ENCODE data around the gene PPP6C.
"Not testable (repeated sequence)": the region's sequence is repeated elsewhere in the genome, so short reads cannot be mapped to it uniquely, and the experiment has no call there.

PPP6C gene

DNA sequence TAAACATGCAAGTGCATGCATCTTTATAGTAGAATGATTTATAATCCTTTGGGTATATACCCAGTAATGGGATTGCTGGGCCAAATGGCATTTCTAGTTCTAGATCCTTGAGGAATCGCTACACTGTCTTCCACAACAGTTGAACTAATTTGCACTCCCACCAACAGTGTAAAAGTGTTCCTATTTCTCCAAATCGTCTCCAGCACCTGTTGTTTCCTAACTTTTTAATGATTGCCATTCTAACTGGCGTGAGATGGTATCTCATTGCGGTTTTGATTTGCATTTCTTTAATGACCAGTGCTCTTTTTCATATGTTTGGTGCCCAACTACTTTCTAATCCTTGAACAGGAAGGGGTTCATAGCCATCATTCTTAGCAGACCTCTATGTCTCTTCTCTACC is 7.8 kb downstream of the PPP6C start:
- DNase-seq = not testable (repeated sequence)

DNA sequence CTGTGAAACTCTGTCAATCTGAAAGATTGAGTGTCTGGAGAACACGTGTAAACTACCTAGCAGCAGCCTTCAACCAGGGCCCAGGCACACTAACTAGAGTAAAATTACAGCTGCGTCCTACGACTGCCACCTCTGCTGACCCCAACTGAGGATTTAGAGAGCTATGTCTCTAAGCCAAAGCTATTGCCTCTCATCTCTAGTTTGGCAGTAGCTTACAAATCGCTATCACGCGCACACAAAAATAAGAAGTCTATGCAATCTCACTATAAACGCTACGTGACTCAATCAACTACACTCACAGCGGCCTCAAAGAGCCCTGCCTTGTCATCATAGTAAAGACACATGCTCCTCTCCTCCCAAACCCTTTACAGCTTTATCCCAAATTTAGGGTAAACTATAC is 8.7 kb downstream of the PPP6C start:
- no peak for DNase-seq

DNA sequence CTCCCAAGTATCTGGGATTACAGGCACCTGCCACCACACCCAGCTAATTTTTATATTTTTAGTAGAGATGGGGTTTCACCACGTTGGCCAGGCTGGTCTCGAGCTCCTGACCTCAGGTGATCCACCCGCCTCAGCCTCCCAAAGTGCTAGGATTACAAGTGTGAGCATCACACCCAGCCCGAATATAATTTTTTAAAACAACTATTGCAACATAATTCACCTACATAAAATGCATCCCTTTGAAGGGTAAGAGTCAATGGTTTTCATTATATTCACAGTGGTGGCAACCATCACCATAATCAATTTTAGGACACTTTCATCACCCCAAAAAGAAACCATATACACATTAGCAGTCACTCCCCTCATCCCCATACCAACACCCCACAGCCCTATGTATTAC is 9.8 kb downstream of the PPP6C start:
- not testable (repeated sequence) for DNase-seq

DNA sequence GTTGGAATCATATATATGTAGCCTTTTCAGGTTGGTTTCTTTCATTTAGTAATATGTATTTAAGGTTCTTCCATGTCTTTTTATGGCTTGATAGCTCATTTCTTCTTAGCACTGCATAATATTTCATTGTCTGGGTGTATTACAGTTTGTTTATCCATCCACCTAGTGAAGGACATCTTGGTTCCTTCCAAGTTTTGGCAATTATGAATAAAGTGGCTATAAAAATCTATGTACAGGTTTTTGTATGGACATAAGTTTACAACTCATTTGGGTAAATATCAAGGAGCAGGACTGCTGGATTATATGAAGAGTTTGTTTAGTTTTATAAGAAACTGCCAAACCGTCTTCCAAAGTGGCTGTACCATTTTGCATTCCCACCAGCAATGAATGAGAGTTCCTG is 11.7 kb downstream of the PPP6C start:
- no peak for DNase-seq

DNA sequence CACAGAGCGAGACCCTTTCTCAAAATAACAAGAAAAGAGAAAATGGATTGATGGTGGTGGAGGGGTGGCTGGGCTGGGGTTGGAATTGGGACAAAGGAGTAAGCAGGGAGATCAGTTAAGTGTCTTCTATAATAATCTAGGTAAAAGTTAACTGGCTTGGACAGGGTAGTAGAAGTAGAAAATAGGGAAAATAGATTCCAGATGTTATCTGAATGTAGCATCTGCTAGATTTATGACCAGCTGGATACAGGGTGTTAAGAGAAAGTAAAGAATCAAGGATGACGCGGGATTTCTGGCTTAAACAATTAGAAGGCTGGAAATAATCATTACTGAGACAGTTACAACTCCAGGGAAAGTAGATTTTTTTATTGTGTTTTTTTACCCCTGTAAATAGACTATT is 13.0 kb downstream of the PPP6C start:
- no peak for DNase-seq

DNA sequence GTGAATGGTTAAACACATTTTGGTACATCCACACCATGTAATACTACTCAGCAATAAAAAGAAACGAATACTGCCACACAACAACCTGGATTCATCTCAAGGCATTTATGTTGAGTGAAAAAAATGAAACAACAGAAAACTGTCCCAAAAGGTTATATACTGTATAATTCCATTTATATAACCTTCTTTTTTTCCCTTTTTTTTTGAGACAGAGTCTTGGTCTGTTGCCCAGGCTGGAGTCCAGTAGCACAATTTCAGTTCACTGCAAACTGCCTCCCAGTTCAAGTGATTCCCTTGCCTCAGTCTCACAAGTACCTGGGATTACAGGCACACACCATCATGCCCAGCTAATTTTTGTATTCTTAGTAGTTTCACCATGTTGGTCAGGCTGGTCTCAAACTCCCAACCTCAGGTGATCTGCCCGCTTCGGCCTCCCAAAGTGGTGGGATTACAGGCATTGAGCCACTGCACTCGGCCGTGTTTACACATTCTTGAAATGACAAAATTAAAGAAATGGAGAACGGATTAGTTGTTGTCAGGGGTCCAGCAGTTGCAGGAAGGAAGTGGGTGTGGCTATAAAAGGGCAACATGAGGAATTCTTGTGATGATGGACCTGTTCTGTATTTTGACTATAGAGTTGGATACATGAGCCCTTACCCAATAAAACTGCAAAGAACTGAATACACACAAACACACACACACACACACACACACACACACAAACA is 17.4 kb downstream of the PPP6C start:
- peak; percentile 16 for DNase-seq

DNA sequence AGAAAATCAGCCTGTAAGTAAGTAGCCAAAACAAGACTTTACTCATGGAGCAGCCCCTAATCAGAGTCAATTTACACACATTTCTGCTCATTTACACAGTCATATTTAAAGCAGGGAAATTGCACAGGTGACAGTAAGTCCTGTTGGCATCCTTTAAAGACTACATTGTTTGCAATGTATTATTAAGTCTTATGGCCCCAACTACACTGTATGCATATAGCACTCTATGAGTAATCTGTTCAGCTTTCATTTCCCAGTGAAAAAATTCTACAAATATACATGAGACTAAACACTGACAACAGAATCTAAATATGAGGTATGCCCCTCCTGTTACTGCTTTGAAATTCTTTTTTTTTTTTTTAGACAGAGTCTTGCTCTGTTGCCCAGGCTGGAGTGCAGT is 19.7 kb downstream of the PPP6C start:
- no peak for DNase-seq

DNA sequence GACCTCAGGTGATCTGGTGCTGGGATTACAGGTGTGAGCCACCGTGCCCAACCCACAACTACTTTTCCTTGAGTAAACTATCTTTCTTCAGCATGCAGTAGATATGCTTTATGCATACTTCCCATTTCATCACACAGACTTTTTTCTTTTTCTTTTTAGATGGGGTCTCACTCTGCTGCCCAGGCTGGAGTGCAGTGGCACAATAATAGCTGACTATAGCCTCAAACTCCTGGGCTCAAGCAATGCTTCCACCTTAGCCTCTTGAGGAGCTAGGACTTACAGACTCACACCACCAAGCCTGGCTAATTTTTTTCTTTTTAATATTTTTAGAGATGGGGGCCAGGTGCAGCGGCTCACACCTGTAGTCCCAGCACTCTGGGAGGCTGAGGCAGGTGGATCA is 22.8 kb downstream of the PPP6C start:
- DNase-seq = no peak

DNA sequence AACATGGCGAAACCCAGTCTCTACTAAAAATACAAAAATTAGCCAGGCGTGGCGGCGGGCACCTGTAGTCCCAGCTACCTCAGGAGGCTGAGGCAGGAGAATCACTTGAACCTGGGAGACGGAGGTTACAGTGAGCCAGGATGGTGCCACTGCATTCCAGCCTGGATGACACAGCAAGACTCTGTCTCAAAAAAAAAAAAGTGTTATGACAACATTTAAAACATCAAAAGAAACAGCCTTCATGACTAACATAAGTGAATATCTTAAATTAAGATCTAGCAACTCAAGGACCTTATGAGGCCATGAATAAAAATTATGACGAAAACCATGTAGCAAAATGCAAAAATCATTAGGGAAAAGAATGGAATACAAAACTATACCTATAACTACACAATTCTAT is 26.7 kb downstream of the PPP6C start:
- DNase-seq = not testable (repeated sequence)

DNA sequence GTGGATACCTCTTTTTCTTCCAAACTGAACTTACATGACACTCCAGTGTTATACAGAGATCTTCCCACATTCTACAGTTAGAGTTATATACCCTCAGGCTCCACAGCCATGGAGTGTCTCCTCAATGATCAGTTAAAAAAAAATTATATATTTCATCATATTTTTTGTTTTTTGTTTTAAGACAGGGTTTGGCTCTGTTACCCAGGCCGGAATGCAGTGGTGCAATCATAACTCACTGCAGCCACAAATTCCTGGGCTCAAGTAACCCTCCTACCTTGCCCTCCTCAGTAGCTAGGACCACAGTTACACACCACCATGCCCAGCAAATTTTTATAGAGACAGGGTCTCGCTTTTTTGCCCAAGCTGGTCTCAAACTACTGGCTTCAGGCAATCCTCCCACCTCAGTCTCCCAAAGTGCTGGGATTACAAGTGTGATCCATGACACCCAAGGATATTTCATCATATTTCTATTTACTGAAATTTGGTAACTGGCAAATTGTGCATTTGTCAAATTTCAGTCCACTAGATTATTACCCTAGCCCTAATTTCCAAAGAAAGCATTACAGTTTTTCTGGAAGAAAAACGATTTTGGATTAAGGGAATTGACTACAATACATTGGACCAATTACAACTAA is 28.2 kb downstream of the PPP6C start:
- no peak for DNase-seq

DNA sequence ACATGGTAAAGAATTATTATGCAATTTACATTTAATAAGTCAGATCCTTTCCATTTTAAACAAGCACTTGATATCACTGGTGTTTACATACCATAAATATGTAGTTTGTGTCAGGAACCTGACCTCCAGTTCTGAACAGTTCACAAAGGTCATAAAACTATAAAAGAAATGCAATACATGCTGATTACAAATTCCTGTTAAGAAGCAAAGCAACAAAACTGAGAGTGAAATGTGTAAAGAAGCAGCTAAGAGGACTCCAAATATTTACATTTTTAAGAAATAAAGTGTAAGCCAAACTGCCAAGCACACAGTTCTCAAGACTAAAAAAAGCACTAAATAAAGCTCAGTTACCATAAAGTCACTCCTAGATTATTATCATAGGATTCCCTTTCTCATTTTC is 28.9 kb downstream of the PPP6C start:
- no peak for DNase-seq

DNA sequence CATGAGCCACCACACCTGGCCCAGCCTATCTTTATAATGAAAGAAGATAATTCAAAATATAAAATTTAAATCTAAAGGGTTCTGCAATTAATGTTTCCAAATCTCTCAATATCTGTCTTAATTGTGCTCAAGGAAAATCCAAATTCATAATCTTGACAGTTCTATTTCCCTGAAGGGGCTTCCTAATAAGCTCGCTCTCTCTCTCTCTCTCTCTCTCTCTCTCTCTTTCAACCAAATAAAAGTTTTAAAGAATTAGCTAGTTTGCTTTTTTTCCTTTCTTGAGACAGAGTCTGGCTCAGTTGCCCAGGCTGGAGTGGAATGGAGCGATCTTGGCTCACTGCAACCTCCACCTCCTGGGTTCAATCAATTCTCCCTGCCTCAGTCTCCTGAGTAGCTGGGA is 33.1 kb downstream of the PPP6C start:
- DNase-seq = no peak

DNA sequence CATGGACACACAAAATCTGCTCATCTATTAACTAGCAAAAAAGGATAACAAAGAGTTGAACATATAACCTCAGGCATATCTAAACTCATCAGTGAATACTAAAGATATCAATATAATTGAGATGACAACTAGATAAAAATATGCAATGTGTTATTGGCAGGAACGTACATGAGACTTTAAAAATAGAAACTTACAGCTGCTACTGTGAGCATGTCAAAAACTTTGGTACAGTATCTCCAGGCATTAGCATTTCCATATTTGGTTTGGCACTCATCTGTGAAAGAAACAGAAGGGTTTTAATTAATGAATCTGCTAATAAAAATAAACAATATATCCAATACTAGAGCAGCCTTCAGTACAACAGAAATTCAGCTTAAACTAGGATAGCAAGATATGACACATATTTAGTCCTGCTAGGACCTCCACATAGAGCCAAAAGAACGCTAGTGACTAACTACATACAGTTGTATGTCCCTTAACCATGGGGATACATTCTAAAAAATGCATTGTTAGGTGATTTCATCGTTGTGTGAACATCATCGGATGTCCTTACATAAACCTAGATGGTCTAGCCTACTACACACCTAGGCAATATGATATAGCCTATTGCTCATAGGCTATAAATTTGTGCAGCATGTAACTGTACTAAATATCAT is 35.8 kb downstream of the PPP6C start:
- DNase-seq = no peak

DNA sequence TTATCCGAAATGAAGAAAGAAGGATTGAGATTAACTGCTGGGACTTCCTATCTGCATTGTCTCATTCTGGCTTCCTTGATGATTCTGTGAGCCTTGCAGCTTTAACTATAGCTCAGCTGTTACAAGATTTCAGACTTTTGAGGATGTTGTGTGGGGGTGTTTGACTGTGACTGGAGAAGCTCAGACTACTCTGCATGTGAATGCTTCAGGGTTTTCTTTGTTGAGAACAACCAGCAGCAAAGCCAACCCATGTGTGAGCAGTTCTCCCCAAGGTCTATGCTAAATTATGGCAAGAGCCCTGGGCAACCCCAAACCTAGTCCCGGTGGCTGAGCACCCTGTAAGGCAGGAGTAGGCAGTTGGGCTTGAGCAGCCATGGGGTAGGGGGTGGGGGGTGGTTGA is 37.9 kb downstream of the PPP6C start:
- DNase-seq = no peak

DNA sequence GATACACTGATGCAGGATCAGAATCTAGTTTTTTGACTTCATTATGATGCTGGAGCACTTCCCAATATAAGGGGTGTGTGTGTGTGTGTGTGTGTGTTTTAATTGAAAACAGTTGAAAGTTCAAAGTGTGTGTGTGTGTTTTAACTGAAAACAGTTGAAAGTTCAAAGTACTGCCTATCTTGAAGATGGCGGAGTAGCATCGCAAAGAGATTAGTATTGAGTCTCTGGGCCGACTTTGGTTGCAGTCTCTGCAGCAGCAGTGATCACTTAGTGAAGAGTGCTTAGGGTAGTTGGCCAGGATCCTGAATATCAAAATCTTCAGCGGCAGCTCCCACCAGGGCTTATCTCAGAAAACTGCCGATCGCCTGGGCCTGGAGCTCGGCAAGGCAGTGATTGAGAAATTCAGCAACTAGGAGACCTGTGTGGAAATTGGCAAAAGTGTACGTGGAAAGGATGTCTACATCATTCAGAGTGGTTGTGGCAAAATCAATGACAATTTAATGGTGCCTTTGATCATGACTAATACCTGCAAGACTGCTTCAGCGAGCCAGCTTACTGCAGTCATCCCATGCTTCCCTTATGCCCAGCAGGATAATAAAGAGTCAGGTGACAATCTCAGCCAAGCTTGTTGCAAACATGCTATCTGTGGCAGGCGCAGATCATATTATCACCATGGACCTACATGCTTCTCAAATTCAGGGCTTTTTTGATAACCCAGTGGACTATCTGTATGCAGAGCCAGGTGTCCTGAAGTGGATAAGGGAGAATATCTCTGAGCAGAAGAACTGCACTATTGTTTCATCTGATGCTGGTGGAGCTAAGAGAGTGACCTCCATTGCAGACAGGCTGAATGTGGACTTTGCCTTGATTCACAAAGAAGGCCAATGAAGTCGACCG is 39.0 kb downstream of the PPP6C start:
- no peak for DNase-seq

DNA sequence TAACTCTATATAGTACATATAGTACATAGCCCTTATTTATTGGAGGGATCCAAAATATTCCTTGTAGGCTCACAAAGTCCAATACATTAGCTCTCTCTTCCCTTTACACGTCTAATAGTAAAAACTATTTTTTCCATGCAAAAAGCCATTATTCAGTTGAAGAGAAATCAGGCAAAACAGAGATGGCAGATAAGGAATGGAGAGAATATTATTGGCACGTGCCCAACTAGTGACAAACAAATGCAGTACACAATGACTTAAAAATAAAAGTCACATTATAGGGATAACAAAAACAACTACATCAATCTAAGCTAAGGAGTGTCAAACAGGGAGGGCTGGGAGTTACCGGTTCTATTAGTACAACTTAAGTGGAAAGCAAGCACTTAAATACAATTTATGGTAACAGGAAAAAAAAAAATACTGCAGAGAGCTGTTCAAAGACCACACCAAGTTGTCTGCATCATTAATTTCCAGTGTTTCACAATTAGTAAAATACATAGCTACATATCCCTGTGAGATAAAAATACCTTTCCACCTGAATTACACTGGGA is 42.1 kb downstream of the PPP6C start:
- no peak for DNase-seq

DNA sequence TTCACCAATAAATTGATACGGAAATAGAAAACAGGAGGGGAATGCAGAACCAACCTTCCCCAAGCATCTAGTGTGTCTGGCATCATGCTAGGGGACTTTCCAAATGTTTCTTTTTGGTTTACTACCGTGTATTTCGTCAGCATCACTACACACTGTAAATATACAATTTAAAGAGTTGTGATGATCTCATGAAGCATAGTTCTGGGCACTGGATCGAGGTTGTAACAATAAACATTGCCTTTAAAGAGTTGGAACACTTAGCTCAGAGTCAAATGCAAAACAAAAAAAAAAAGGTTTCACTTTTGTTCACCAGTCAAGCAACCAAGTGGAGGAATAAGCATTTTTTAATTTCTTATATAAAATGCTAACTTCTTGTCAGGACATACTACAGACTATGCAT is 43.4 kb downstream of the PPP6C start:
- peak; percentile 28 for DNase-seq

DNA sequence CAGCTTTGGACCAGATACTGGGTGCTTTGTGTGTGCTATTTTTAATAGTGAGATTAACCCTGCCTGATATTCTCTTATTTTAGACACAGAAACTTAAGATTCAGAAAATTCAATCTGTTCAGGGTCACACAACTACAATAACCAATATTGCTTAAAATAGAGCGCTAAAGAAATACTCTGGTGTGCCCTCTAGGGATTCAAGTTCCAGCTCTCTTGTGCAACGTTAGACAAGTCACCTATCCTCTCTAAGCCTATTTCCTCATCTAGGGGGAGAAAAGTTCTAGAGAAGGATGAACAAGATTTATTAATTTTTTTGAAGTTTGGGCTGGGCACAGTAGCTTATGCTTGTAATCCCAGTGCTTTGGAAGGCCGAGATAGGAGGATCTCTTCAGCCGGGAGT is 44.2 kb downstream of the PPP6C start:
- DNase-seq = no peak

DNA sequence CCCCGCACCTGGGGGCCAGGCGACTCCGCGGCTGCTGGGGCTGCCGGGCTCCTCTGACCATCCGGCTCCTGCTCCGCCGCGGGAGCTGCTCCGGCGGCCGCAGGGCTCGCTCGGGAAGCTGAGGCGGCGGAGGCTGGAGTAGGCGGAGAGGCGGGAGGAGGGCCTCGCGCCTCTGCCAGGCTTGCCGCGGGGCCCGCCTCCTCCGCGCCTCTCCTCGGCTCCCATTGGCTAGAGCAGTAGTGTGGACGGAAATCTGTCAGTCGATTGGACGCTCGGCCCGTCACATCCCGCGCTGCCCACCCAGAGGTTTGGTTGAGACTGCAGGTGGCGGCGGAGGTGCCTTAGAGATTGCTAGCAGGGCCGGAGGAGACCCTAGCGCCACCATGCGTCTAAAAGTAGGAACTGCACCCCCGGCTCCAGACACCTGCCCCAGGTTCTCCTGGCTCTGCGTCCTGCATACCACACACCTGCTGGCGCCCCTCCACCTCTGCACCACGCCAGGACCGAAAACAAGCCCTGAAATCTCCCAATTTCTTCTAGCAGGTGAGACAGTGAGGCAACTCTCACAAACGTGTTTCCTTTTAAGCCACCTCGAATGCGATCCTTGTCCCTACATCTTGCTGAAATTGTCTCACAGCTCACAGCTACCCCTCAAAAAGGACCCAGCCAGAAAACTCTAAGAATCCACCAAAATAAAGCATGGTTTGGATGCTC is 46.1 kb downstream of the PPP6C start, which contains the start of gene SCAI:
Gene SCAI (minus strand): TSS at position 152 of the 714 bp plus-strand sequence. CDS start 91 bp downstream, at position 61.
- peak; percentile 99 for DNase-seq

DNA sequence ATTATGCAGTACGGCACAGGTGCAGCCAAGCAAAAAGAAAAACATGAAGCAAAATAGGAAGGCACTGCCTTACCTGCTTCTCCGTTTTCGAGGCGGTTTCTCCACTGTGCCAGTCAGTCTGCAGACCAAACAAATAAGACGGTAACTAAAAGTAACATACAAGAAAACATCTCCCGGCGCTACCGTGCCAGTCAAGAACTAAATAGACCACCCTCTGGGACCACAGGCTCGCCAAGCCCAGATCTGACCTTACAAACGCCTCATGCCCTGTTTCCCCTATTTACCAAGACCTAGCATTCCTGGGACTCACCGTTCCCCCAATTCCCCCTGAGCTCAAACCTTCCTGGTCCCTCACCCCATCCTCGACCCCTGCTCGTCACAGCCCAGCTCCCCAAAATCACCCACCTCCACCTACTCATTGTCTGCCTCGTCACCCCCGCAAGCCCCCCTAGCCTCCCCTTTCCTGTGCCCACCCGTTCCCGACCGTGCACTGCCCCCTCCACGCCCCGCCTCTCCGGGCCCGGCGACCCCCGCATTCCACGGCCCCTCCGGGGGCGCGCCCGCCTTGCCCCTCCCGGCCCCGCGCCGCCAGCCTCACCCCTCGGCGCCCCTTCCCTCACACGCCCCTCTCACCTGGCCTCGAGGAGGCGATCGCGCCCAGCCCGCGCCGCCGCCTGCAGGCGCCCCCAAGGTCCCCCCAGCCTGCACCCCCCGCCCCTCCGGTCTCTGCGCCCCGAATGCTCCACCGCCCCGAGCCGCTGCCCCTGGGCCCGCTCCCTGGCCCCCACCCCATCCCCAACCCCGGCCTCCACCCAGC is 46.8 kb downstream of the PPP6C start:
- DNase-seq = no peak

DNA sequence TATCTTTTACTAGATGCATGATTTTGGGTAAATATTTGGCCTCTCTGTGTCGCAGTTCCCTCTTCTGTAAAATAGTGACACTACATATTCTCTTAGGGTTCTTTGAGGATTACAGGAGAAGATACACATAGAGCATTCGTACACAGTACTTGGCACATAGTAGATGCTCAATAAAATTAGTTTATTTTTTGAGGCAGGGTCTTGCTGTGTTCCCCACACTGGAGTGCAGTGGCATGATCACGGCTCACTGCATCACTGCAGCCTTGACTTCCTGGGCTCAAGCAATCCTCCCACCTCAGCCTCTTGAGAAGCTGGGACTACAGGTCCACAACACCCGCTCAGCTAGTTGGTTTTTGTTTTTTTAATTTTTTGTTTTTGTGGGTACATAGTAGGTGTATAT is 47.9 kb downstream of the PPP6C start:
- no peak for DNase-seq

All from suppressor macrophage treated with lipopolysaccharide for 4 hours (primary cell).